DLD1 (cell line): Measurements from ENCODE around the gene NLRP13.
"Not testable (repeated sequence)": the region's sequence is repeated elsewhere in the genome, so short reads cannot be mapped to it uniquely, and the experiment has no call there.

Experiments used
- in situ Hi-C: cut with HindIII; loops from 2 replicates; pipeline ENCODE4 v1.10.0; 2017; ENCODE audit warnings: low sequenced_read_pairs

Gene NLRP13

DNA sequence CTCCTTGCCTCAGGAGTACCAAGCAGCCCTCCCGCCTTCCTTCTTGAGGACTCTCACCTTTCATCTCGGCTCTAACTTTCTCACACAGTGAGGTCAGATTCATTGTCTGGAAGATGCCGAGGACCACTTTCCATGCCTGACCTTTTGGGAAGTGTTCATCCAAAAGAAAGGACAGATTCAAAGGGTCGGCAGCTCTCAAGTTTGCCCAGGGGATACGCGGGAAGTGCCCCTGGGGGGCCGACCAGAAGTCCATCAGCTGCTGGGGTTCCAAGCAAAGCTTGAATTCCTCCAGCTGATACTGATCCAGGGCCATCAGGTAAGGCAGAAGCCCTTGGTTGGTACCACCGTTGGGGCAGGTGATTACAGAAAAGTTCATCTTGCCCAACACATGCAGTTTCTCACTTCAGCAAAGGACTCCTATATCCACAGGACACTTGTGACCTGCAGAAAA, at the start of gene NLRP13:
Gene NLRP13 (minus strand): TSS at position 401 of the 451 bp plus-strand sequence. CDS start 25 bp downstream, at position 376.
- in situ Hi-C loops = no loop called here

DNA sequence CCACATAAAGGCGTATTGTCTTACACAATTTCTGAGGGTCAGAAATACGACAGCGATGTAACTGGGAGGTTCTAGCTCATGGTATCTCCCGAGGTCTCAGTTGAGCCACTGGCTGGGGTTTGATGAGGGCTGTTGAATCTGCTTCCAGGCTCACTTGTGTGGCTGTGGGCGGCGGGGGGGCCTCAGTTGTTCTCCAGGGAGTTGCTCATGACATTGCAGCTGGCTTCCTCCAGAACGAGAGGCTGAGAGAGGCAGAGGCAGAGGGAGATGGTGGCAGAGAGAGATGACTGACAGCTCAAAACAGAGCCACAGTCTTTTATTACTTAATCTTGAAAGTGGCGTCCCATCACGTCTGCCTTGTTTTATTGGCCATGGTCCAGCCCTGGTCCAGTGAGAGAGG, 48.3 kb upstream of the NLRP13 start:
- in situ Hi-C loops = no loop called here

- in situ Hi-C loops = no loop called here
Observed at GRCh38 chr19:55973982-55974381, 41.8 kb upstream of the NLRP13 start.

GRCh38 chr19:55962186-55962585, 30.1 kb upstream of the NLRP13 start:
- in situ Hi-C loops = no loop called here

- in situ Hi-C loops = no loop called here
Observed at GRCh38 chr19:55959996-55960675, 28.0 kb upstream of the NLRP13 start.

DNA sequence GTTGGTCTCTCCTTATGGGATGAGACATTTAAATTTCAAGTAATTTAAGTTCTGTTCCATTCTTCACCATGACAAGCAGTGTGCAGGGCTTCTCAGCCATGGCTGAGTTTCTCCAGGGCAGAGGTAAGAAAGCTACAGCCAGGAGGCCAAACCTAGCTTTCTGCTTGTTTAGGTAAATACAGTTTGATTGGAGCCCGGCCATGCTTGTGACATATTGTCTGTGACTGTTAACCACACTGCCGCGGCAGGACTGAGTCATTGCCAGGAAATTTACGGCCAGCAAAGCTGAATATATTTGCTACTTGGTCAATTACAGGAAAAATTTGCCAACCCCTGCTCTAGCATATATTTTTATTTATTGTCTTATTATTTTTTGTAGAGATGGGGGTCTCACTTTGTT, 26.2 kb upstream of the NLRP13 start:
- in situ Hi-C loops = no loop called here

DNA sequence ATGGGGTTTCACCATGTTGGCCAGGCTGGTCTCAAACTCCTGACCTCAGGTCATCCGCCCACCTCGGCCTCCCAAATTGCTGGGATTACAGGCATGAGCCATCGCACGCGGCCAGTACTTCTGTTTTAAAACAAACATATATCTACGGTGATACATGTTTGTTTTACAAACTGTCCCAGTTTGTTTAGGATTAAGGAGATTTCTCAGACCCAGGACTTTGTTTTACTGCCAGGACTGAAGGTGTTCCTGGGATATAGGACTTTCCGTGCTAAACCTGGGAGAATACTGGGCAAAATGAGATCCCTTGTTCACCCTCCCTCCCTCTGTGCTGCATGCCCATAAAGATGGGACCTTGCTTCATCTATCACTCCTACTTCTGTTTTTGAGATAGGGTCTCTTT, 24.3 kb upstream of the NLRP13 start:
- in situ Hi-C loops = no loop called here

DNA sequence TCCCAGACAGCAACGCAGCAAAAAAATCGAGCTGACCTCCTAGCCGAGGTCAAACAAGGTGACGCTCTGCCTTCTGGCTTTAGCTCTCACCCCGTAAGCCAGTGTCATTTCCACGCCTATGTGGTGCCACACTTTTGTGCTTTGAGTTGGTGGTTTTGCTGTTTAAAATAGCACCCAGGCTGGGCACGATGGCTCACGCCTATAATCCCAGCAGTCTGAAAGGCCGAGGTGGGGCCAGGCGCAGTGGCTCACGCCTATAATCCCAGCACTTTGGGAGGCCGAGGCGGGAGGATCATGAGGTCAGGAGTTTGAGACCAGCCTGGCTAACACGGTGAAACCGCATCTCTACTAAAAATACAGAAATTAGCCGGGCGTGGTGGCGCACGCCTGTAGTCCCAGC, 18.4 kb upstream of the NLRP13 start:
- in situ Hi-C loops = not testable (repeated sequence)

GRCh38 chr19:55947532-55947931, 15.4 kb upstream of the NLRP13 start, which contains the start of gene NLRP8:
Gene NLRP8, plus strand, starts transcription at chr19:55947832.
- in situ Hi-C loops = no loop called here

- in situ Hi-C loops = no loop called here
Observed at GRCh38 chr19:55940306-55940705, 8.2 kb upstream of the NLRP13 start.

GRCh38 chr19:55939206-55939605, 7.1 kb upstream of the NLRP13 start:
- in situ Hi-C loops = no loop called here

DNA sequence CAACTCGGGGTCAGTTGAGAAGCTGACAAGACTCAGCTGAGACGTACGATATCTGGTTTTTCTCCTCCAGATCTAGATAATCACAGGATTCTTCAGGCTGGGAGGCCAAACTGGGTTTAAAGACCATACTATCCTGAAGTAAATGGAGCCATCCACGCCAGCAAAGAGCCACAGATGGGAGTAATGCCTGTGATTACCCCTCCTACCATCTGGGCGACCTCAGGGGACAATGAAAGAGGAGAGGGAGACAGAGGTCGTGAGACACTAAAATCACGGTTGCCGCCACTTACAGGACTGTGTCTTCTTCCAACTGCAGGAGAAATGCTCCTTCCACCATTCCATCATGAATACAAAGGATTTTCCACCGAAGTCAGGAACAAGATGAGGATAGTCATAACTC, 3.1 kb upstream of the NLRP13 start:
- in situ Hi-C loops = no loop called here

DNA sequence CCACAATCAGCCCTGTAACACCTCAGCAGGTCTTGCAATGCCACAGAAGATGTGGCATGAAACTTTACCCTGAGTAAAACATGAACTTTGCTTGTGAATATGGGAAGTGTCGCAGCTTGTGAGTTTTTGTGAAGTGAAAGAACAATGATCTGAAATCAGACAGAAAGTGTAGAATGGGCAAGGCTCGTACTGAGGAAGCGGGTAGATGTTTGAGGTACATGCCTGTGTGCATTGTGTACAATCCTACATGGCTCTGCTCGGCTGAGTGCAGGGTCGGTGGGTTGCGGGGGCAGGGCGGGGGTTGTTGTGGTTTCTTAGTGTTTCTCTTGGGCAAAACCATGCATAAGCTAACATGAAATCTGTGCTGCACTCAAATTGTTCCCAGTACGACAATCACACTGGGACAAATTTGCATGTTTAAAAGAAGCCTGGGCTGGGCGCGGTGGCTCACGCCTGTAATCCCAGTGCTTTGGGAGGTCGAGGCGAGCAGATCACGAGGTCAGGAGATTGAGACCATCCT, 1.1 kb downstream of the NLRP13 start:
- in situ Hi-C loops = no loop called here

- in situ Hi-C loops = not testable (repeated sequence)
Observed at GRCh38 chr19:55929258-55929657, 2.9 kb downstream of the NLRP13 start.

GRCh38 chr19:55927991-55928390, 4.1 kb downstream of the NLRP13 start:
- in situ Hi-C loops = no loop called here

- in situ Hi-C loops = no loop called here
Observed at GRCh38 chr19:55923556-55923955, 8.6 kb downstream of the NLRP13 start.

- in situ Hi-C loops = no loop called here
Observed at GRCh38 chr19:55913643-55914268, 18.4 kb downstream of the NLRP13 start.

DNA sequence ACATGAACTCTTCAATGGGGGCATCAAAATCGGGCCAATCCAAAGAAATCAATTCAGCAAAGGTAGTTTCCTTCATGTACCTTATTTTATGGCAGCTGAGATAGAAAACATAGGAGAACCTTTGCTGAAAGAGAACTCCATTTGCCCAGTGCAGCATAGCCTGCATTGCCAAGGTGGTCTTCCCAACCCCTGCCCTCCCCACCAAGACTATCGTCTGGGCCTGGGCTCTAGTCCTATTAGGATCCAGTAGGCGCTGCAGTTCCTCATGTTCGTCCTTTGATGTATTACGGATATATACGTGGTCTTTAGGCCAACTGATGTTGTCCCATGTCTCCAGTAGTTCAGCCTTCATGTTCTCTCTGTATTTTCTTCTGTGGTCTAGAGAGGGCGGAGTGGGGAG, 19.2 kb downstream of the NLRP13 start:
- in situ Hi-C loops = no loop called here

- in situ Hi-C loops = no loop called here
Observed at GRCh38 chr19:55909801-55910200, 22.3 kb downstream of the NLRP13 start.

DNA sequence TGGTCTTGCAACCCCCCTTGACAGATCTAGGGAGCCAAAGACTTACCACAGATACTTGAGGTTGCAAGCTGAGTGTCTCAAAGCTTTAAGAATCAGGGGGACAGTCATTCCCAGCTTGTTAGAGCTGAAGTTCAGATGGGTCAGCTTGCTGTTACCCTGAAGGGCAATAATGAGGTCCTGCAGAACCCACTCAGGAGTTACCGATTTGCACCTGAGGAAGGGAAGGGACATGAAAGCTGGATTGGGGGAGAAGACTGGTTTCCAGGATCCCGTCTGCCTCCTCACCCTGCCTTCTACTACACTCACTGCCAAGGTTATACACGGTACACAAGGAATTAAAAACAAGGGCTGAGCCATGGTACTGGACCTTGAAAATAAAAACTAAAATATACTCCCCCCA, 24.4 kb downstream of the NLRP13 start:
- in situ Hi-C loops = no loop called here

- in situ Hi-C loops = no loop called here
Observed at GRCh38 chr19:55907286-55907685, 24.9 kb downstream of the NLRP13 start.

GRCh38 chr19:55902080-55902751, 29.9 kb downstream of the NLRP13 start:
- in situ Hi-C loops = no loop called here
